ENCODE results near the gene TBPL2.
A peak's percentile ranks its signal among the peaks of the same experiment; 100 is the strongest.

The TBPL2 gene

DNA sequence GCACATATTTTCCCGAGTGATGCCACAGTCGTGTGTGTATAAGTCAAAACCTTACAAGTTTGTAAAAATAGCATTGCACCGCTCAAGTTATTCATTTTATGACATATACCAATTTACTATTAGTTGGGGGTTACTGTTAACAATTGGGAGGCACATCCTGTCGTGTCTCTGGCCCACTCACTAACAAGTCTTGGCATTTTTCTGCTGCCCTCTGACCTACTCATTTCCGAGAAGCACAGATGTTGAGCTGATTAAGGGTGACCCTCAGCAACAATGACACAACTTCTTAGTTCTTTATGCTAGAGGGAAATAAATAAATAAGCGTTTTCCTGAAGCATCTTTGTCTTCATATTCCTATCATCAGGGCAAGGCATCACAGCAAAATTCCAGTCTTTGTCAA, 22.0 kb downstream of the TBPL2 start (continued):
- TF ChIP-seq, protein P1, sequence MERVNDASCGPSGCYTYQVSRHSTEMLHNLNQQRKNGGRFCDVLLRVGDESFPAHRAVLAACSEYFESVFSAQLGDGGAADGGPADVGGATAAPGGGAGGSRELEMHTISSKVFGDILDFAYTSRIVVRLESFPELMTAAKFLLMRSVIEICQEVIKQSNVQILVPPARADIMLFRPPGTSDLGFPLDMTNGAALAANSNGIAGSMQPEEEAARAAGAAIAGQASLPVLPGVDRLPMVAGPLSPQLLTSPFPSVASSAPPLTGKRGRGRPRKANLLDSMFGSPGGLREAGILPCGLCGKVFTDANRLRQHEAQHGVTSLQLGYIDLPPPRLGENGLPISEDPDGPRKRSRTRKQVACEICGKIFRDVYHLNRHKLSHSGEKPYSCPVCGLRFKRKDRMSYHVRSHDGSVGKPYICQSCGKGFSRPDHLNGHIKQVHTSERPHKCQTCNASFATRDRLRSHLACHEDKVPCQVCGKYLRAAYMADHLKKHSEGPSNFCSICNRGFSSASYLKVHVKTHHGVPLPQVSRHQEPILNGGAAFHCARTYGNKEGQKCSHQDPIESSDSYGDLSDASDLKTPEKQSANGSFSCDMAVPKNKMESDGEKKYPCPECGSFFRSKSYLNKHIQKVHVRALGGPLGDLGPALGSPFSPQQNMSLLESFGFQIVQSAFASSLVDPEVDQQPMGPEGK (CRISPR knock-in tag; IDR thresholded peaks at IDR 0.05; ENCODE audit: borderline replicate concordance) = no peak

DNA sequence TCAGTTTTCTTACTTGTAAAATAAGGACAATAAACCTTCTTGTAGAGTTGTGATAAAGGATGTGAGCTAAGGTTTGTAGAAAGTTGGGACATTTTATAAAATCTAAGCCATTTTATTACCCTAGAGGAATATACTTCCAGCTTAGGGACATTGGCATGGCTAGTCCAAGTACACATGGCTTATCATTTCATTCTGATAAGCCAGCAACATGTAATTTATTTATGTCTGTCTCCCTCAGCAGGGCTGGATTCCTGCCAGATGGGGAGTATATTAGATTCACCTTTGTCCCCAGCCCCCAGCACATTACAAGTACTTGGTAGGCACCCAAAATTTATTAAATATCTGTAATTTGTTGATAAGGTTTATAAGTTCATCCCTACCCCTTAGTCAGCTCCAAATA, 22.5 kb downstream of the TBPL2 start:
- TF ChIP-seq ZNF8 (CRISPR knock-in tag; IDR thresholded peaks at IDR 0.05) (no peak), SNAI2 (CRISPR knock-in tag; IDR thresholded peaks at IDR 0.05) (no peak), ZNF70 (CRISPR knock-in tag; IDR thresholded peaks at IDR 0.05) (no peak), ZC3H10 (CRISPR knock-in tag; IDR thresholded peaks at IDR 0.05) (no peak), ZFP30 (CRISPR knock-in tag; IDR thresholded peaks at IDR 0.05) (no peak), CSDC2 (CRISPR knock-in tag; IDR thresholded peaks at IDR 0.05) (no peak), BACH2 (CRISPR knock-in tag; IDR thresholded peaks at IDR 0.05; ENCODE audit: borderline replicate concordance) (no peak), ZNF565 (CRISPR knock-in tag; conservative IDR thresholded peaks at IDR 0.05; ENCODE audit: low read depth) (no peak), GLIS3 (CRISPR knock-in tag; IDR thresholded peaks at IDR 0.05) (no peak)
- TF ChIP-seq, protein P2, sequence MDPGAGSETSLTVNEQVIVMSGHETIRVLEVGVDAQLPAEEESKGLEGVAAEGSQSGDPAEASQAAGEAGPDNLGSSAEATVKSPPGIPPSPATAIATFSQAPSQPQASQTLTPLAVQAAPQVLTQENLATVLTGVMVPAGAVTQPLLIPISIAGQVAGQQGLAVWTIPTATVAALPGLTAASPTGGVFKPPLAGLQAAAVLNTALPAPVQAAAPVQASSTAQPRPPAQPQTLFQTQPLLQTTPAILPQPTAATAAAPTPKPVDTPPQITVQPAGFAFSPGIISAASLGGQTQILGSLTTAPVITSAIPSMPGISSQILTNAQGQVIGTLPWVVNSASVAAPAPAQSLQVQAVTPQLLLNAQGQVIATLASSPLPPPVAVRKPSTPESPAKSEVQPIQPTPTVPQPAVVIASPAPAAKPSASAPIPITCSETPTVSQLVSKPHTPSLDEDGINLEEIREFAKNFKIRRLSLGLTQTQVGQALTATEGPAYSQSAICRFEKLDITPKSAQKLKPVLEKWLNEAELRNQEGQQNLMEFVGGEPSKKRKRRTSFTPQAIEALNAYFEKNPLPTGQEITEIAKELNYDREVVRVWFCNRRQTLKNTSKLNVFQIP (CRISPR knock-in tag; IDR thresholded peaks at IDR 0.05; ENCODE audit: borderline replicate concordance, low read depth) = no peak
- ATAC-seq = no peak

DNA sequence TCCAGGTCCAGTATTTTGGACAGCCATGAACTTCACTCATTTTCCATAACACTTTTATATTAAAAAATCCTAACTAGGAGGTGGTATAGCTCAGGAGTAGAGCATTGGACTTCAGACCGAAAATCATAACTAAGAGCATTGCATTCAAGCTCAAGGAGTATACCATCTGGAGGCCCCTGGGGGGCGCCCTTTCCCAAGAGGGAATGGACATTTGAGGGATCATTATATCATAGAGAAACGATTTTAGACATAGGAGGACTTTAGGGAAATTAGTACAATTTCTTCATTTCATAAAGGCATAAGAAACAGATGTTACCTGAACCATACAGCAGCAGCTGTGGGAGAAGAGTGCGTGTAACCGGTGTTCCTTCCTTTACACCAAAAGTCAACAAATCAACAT, 23.6 kb downstream of the TBPL2 start:
- peak; percentile 77 for ATAC-seq
- TF ChIP-seq ZNF8 (CRISPR knock-in tag; IDR thresholded peaks at IDR 0.05) (no peak), CSDC2 (CRISPR knock-in tag; IDR thresholded peaks at IDR 0.05) (no peak), ZFP3 (CRISPR knock-in tag; IDR thresholded peaks at IDR 0.05) (no peak), ZC3H10 (CRISPR knock-in tag; IDR thresholded peaks at IDR 0.05) (no peak), ARNTL (CRISPR knock-in tag; IDR thresholded peaks at IDR 0.05; ENCODE audit: borderline replicate concordance, low read depth) (no peak)
- TF ChIP-seq, protein P2 (CRISPR knock-in tag; IDR thresholded peaks at IDR 0.05; ENCODE audit: borderline replicate concordance, low read depth) = no peak
- TF ChIP-seq, protein P3, sequence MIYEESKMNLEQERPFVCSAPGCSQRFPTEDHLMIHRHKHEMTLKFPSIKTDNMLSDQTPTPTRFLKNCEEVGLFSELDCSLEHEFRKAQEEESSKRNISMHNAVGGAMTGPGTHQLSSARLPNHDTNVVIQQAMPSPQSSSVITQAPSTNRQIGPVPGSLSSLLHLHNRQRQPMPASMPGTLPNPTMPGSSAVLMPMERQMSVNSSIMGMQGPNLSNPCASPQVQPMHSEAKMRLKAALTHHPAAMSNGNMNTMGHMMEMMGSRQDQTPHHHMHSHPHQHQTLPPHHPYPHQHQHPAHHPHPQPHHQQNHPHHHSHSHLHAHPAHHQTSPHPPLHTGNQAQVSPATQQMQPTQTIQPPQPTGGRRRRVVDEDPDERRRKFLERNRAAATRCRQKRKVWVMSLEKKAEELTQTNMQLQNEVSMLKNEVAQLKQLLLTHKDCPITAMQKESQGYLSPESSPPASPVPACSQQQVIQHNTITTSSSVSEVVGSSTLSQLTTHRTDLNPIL (CRISPR knock-in tag; IDR thresholded peaks at IDR 0.05; ENCODE audit: low read depth) = no peak
- TF ChIP-seq, protein P4, sequence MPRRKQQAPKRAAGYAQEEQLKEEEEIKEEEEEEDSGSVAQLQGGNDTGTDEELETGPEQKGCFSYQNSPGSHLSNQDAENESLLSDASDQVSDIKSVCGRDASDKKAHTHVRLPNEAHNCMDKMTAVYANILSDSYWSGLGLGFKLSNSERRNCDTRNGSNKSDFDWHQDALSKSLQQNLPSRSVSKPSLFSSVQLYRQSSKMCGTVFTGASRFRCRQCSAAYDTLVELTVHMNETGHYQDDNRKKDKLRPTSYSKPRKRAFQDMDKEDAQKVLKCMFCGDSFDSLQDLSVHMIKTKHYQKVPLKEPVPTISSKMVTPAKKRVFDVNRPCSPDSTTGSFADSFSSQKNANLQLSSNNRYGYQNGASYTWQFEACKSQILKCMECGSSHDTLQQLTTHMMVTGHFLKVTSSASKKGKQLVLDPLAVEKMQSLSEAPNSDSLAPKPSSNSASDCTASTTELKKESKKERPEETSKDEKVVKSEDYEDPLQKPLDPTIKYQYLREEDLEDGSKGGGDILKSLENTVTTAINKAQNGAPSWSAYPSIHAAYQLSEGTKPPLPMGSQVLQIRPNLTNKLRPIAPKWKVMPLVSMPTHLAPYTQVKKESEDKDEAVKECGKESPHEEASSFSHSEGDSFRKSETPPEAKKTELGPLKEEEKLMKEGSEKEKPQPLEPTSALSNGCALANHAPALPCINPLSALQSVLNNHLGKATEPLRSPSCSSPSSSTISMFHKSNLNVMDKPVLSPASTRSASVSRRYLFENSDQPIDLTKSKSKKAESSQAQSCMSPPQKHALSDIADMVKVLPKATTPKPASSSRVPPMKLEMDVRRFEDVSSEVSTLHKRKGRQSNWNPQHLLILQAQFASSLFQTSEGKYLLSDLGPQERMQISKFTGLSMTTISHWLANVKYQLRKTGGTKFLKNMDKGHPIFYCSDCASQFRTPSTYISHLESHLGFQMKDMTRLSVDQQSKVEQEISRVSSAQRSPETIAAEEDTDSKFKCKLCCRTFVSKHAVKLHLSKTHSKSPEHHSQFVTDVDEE (CRISPR knock-in tag; IDR thresholded peaks at IDR 0.05) = no peak

DNA sequence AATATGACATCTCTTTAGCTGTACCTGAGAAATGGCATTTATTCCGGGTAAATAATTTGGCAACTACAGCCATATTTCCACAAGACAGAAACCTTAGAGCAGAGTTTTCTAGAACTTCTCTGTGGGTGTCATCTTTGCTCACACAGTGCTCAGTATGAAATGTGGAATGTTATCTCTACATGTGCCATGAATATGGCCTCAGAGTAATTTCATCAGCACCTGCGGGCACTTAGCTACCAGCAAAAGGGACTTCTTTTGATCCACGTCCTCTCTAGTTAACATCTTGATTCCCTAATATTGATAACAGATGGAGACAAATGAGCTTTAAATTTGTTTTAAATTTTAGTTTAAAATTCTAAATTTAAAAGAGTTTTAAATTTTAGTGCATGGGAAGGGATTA, 25.9 kb downstream of the TBPL2 start:
- no peak for ATAC-seq

More for the DNA sequence above, 25.9 kb downstream of the TBPL2 start:
- TF ChIP-seq, protein P2 (CRISPR knock-in tag; IDR thresholded peaks at IDR 0.05; ENCODE audit: borderline replicate concordance, low read depth) = no peak
- no peak for TF ChIP-seq ZNF70 (CRISPR knock-in tag; IDR thresholded peaks at IDR 0.05)
- TF ChIP-seq, protein P5, sequence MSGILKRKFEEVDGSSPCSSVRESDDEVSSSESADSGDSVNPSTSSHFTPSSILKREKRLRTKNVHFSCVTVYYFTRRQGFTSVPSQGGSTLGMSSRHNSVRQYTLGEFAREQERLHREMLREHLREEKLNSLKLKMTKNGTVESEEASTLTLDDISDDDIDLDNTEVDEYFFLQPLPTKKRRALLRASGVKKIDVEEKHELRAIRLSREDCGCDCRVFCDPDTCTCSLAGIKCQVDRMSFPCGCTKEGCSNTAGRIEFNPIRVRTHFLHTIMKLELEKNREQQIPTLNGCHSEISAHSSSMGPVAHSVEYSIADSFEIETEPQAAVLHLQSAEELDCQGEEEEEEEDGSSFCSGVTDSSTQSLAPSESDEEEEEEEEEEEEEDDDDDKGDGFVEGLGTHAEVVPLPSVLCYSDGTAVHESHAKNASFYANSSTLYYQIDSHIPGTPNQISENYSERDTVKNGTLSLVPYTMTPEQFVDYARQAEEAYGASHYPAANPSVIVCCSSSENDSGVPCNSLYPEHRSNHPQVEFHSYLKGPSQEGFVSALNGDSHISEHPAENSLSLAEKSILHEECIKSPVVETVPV (CRISPR knock-in tag; IDR thresholded peaks at IDR 0.05) = no peak
- no peak for TF ChIP-seq BACH2 (CRISPR knock-in tag; IDR thresholded peaks at IDR 0.05; ENCODE audit: borderline replicate concordance)
- TF ChIP-seq CSDC2 (CRISPR knock-in tag; IDR thresholded peaks at IDR 0.05) = no peak
- TF ChIP-seq TOX (CRISPR knock-in tag; IDR thresholded peaks at IDR 0.05; ENCODE audit: borderline replicate concordance) = no peak
- no peak for TF ChIP-seq ZNF8 (CRISPR knock-in tag; IDR thresholded peaks at IDR 0.05)
- TF ChIP-seq ARNTL (CRISPR knock-in tag; IDR thresholded peaks at IDR 0.05; ENCODE audit: borderline replicate concordance, low read depth) = no peak
- no peak for TF ChIP-seq PPARA (CRISPR knock-in tag; IDR thresholded peaks at IDR 0.05; ENCODE audit: borderline replicate concordance)
- TF ChIP-seq RARB (CRISPR knock-in tag; IDR thresholded peaks at IDR 0.05) = no peak
- no peak for TF ChIP-seq SNAI2 (CRISPR knock-in tag; IDR thresholded peaks at IDR 0.05)

Measured in SK-N-SH treated with all-trans-retinoic acid at 6 μM for 48 hours (cell line).